ENCODE measurements around the gene PRDM15.

DNA sequence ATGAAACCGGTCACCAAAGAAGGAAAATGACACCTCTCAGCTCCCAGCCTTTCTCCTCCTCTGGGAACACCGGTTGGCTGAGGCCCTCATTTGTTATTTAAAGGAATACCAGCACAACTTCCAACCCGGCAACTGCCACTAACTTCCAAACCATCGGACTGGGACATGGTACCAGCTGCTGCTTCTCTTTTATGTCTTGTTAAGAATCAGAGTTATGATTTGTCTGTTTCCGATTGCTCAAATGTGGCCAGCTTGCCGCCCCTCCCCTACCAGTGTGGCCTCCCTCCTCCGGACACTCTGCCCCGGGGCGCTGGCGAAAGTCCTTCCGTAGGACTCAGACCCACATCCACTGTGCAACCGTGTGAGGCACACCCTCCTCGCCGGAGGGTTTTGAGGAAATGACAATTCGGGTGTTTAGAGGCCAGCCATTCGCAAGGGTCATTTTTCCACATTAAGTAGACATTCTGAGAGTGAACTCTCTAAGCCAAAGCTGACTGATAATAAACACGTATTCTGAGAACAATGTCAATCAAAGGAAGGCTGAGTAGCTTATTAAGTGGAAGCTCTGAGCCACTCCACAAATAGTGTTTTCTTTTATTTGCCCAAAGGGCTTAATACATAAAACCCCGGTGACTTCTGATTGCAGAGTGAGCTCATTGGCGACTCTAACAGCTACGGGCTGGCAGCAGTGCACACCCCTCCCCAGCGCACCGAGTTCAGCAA, 117.8 kb downstream of the PRDM15 start:
- TF ChIP-seq, protein P1, sequence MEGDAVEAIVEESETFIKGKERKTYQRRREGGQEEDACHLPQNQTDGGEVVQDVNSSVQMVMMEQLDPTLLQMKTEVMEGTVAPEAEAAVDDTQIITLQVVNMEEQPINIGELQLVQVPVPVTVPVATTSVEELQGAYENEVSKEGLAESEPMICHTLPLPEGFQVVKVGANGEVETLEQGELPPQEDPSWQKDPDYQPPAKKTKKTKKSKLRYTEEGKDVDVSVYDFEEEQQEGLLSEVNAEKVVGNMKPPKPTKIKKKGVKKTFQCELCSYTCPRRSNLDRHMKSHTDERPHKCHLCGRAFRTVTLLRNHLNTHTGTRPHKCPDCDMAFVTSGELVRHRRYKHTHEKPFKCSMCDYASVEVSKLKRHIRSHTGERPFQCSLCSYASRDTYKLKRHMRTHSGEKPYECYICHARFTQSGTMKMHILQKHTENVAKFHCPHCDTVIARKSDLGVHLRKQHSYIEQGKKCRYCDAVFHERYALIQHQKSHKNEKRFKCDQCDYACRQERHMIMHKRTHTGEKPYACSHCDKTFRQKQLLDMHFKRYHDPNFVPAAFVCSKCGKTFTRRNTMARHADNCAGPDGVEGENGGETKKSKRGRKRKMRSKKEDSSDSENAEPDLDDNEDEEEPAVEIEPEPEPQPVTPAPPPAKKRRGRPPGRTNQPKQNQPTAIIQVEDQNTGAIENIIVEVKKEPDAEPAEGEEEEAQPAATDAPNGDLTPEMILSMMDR (conservative IDR thresholded peaks at IDR 0.05; ENCODE audit: low read depth in 2 of 2) = no peak
- TF ChIP-seq POLR2AphosphoS5 (IDR thresholded peaks at IDR 0.05; ENCODE audit: low read depth) = no peak
- TF ChIP-seq EZH2 (IDR thresholded peaks at IDR 0.05; ENCODE audit: low read depth, unreplicated experiment) = no peak
- no peak for TF ChIP-seq JUNB (IDR thresholded peaks at IDR 0.05; ENCODE audit: unreplicated experiment)
- TF ChIP-seq, protein P2, sequence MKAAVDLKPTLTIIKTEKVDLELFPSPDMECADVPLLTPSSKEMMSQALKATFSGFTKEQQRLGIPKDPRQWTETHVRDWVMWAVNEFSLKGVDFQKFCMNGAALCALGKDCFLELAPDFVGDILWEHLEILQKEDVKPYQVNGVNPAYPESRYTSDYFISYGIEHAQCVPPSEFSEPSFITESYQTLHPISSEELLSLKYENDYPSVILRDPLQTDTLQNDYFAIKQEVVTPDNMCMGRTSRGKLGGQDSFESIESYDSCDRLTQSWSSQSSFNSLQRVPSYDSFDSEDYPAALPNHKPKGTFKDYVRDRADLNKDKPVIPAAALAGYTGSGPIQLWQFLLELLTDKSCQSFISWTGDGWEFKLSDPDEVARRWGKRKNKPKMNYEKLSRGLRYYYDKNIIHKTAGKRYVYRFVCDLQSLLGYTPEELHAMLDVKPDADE (IDR thresholded peaks at IDR 0.05) = no peak
- TF ChIP-seq EZH2phosphoT487 (IDR thresholded peaks at IDR 0.05; ENCODE audit: unreplicated experiment) = no peak

Measured in GM23338 (cell line).